Ecto neural progenitor cell (in vitro differentiated cells): Measurements from ENCODE around the gene FBXO42.

ENCODE experiments used
- DNase-seq: peaks from one replicate; pipeline ENCODE4 v3.0.0-alpha.2; 2018; ENCODE audit warnings: low spot score

Gene FBXO42

GRCh38 chr1:16205334-16205671, 147.0 kb downstream of the FBXO42 start:
- no peak for DNase-seq

- peak; percentile 74 for DNase-seq
These were observed 147.5 kb downstream of the FBXO42 start for GRCh38 chr1:16204634-16205333.

GRCh38 chr1:16204216-16204615, 148.1 kb downstream of the FBXO42 start:
- DNase-seq = no peak

- DNase-seq = no peak
These were observed 148.7 kb downstream of the FBXO42 start for GRCh38 chr1:16203550-16203949.

GRCh38 chr1:16202281-16203210, 149.7 kb downstream of the FBXO42 start:
- DNase-seq = no peak

- DNase-seq = no peak
These were observed 152.6 kb downstream of the FBXO42 start for GRCh38 chr1:16199700-16200099.

- no peak for DNase-seq
These were observed 153.2 kb downstream of the FBXO42 start for GRCh38 chr1:16199157-16199501.

GRCh38 chr1:16198444-16199156, 153.7 kb downstream of the FBXO42 start:
- no peak for DNase-seq

GRCh38 chr1:16196874-16197273, 155.4 kb downstream of the FBXO42 start:
- no peak for DNase-seq
